Measurements from ENCODE around the gene TRIM37.
A peak's percentile ranks its signal among the peaks of the same experiment; 100 is the strongest.
"Not testable (repeated sequence)": the region's sequence is repeated elsewhere in the genome, so short reads cannot be mapped to it uniquely, and the experiment has no call there.

TRIM37 gene

DNA sequence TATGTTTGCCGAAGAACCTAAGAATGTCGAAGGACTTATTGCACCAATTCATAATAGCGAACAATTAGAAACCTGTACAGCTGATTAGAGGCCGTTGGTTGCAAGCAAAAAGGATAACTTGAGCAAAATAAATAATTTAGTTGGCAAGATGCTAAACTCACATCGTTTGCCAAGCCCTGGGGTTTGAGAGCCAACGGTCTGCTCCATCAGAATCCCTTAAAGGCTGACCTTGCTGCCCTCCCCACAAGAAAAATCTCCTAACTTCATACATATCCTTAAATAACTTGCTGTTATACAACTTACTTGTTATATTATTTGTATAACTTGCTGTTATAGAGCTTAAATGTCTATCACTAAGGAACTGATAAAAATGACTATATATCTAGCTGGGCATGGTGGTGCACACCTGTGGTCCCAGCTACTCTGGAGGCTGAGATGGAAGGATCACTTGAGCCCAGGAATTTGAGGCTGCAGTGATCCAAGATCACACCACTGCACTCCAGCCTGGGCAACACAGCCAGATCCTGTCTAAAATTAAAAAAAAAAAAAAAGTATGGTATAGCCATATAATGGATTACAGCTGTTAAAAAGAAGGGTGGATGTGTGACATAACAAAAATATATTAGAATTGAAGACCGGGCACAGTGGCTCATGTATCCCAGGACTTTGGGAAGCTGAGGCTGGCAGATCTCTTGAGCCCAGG lies 1.9 kb upstream of the TRIM37 start:
- peaks cover 4 to 21% of the 10 kb centered on the region in 2 donors for H3K4me1 ChIP-seq (ENCODE audit: control insufficient read depth in 1 of 2, insufficient read depth in 2 of 2, low read length in 2 of 2)
- no peaks in the 10 kb centered on the region for H3K36me3 ChIP-seq (ENCODE audit: control insufficient read depth in 1 of 2, insufficient read depth in 2 of 2, low read length in 2 of 2)
- no peaks in the 10 kb centered on the region for H3K27me3 ChIP-seq (ENCODE audit: low read depth, low read length)
- no peak overlapping the region for H3K4me3 ChIP-seq (ENCODE audit: low read depth in 1 of 2, low read length in 2 of 2)
- H3K27ac ChIP-seq (ENCODE audit: low read length): no peak overlapping the region
- no peaks in the 10 kb centered on the region for H3K9me3 ChIP-seq (ENCODE audit: control insufficient read depth in 1 of 2, low read length in 2 of 2)

- no peaks in the 10 kb centered on the region for H3K27me3 ChIP-seq (ENCODE audit: low read depth, low read length)
- H3K36me3 ChIP-seq (ENCODE audit: control insufficient read depth in 1 of 2, insufficient read depth in 2 of 2, low read length in 2 of 2): no peaks in the 10 kb centered on the region
These were observed 608 bp upstream of the TRIM37 start for GRCh38 chr17:59107306-59107670.

DNA sequence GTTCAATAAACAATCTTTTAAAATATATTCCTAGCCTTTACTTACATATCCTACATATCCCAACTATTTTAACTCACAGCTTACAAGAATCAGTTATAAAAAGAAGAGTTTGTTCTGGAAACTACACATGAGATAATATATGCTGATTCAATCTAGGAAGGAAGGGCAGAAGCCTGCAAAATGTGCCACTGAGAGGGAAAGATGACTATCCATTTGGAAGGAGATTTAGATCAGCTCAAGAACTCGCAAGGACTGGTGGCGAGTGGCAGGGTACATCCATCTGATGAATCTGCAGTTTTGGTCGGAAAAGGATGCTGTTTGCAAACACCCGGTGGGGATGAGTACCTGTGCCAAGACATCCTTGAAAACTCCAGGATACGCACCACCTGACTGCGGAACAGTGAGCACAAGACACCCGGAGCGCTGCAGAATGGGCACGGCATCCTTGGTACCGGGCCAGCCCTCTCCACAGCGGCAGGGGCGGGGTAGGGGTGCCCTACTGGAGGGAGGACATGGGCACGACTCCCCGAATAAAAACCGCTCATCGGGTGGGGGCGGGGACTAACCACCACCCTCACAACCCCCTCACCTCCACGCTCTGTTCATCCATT lies 723 bp downstream of the TRIM37 start:
- H3K9me3 ChIP-seq (ENCODE audit: control insufficient read depth in 1 of 2, low read length in 2 of 2): no peaks in the 10 kb centered on the region
- H3K4me3 ChIP-seq (ENCODE audit: low read depth in 1 of 2, low read length in 2 of 2): peak overlapping the region; percentile 85 to 94
- H3K27ac ChIP-seq (ENCODE audit: low read length): peak overlapping the region; percentile 80
- H3K4me1 ChIP-seq (ENCODE audit: control insufficient read depth in 1 of 2, insufficient read depth in 2 of 2, low read length in 2 of 2): peaks cover 4 to 21% of the 10 kb centered on the region in 2 donors
- H3K36me3 ChIP-seq (ENCODE audit: control insufficient read depth in 1 of 2, insufficient read depth in 2 of 2, low read length in 2 of 2): peaks cover under 1 to 4% of the 10 kb centered on the region in 2 donors
- H3K27me3 ChIP-seq (ENCODE audit: low read depth, low read length): no peaks in the 10 kb centered on the region

More at GRCh38 chr17:59107306-59107670, 608 bp upstream of the TRIM37 start:
- Histone ChIP-seq H3K27ac (ENCODE audit: low read length) (peak overlapping the region; percentile 80), H3K9me3 (ENCODE audit: control insufficient read depth in 1 of 2, low read length in 2 of 2) (no peaks in the 10 kb centered on the region), H3K4me1 (ENCODE audit: control insufficient read depth in 1 of 2, insufficient read depth in 2 of 2, low read length in 2 of 2) (peaks cover 4 to 21% of the 10 kb centered on the region in 2 donors), H3K4me3 (ENCODE audit: low read depth in 1 of 2, low read length in 2 of 2) (peak overlapping the region; percentile 85 to 94)

- peaks cover 0 to 15% of the 10 kb centered on the region in 2 donors for H3K4me1 ChIP-seq (ENCODE audit: control insufficient read depth in 1 of 2, insufficient read depth in 2 of 2, low read length in 2 of 2)
- H3K9me3 ChIP-seq (ENCODE audit: control insufficient read depth in 1 of 2, low read length in 2 of 2): no peaks in the 10 kb centered on the region
- no peak overlapping the region for H3K4me3 ChIP-seq (ENCODE audit: low read depth in 1 of 2, low read length in 2 of 2)
- no peak overlapping the region for H3K27ac ChIP-seq (ENCODE audit: low read length)
- H3K36me3 ChIP-seq (ENCODE audit: control insufficient read depth in 1 of 2, insufficient read depth in 2 of 2, low read length in 2 of 2): peaks cover 4 to 15% of the 10 kb centered on the region in 2 donors
- H3K27me3 ChIP-seq (ENCODE audit: low read depth, low read length): no peaks in the 10 kb centered on the region
These were observed 5.5 kb downstream of the TRIM37 start for GRCh38 chr17:59101178-59101577.

GRCh38 chr17:59097876-59098275 lies 8.8 kb downstream of the TRIM37 start:
- no peak overlapping the region for H3K27ac ChIP-seq (ENCODE audit: low read length)
- H3K36me3 ChIP-seq (ENCODE audit: control insufficient read depth in 1 of 2, insufficient read depth in 2 of 2, low read length in 2 of 2): peaks cover 4 to 15% of the 10 kb centered on the region in 2 donors
- no peaks in the 10 kb centered on the region for H3K9me3 ChIP-seq (ENCODE audit: control insufficient read depth in 1 of 2, low read length in 2 of 2)
- H3K4me1 ChIP-seq (ENCODE audit: control insufficient read depth in 1 of 2, insufficient read depth in 2 of 2, low read length in 2 of 2): peaks cover 0 to 11% of the 10 kb centered on the region in 2 donors
- H3K4me3 ChIP-seq (ENCODE audit: low read depth in 1 of 2, low read length in 2 of 2): no peak overlapping the region
- H3K27me3 ChIP-seq (ENCODE audit: low read depth, low read length): no peaks in the 10 kb centered on the region

DNA sequence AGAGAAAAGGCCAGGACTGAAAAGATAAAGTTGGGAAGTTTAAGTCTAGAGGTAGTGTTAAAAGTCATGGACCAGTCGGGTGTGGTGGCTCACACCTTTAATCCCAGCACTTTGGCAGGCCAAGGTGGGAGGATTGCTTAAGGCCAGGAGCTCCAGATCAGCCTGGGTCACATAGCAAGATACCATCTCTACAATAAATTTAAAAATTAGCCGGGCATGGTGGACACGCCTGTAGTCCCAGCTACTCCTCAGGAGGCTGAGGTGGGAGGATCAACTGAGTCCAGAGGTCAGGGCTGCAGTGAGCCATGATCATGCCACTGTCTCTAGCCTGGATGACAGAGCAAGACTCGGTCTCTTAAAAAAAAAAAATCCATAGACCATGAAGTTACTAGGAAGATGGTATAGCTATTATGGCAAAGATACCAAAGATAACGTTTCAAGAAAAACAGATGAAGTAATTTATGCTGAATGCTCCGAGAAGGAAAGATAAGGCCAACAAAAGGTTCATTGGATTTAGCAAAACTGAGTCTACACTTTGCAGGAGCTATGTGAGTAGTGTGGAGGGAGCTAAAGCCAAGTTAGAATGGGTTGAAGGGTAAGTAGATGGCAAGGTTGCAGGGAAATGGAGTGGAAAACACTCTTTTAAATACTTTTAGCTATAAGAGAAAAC lies 11.7 kb downstream of the TRIM37 start:
- no peaks in the 10 kb centered on the region for H3K27me3 ChIP-seq (ENCODE audit: low read depth, low read length)
- no peak overlapping the region for H3K27ac ChIP-seq (ENCODE audit: low read length)
- H3K4me3 ChIP-seq (ENCODE audit: low read depth in 1 of 2, low read length in 2 of 2): no peak overlapping the region
- no peaks in the 10 kb centered on the region for H3K9me3 ChIP-seq (ENCODE audit: control insufficient read depth in 1 of 2, low read length in 2 of 2)
- peaks cover 0 to 11% of the 10 kb centered on the region in 2 donors for H3K4me1 ChIP-seq (ENCODE audit: control insufficient read depth in 1 of 2, insufficient read depth in 2 of 2, low read length in 2 of 2)
- peaks cover 0 to 5% of the 10 kb centered on the region in 2 donors for H3K36me3 ChIP-seq (ENCODE audit: control insufficient read depth in 1 of 2, insufficient read depth in 2 of 2, low read length in 2 of 2)

- Histone ChIP-seq H3K36me3 (ENCODE audit: control insufficient read depth in 1 of 2, insufficient read depth in 2 of 2, low read length in 2 of 2) (peaks cover 0 to 9% of the 10 kb centered on the region in 2 donors), H3K4me1 (ENCODE audit: control insufficient read depth in 1 of 2, insufficient read depth in 2 of 2, low read length in 2 of 2) (peaks cover 0 to 11% of the 10 kb centered on the region in 2 donors), H3K27me3 (ENCODE audit: low read depth, low read length) (no peaks in the 10 kb centered on the region), H3K27ac (ENCODE audit: low read length) (no peak overlapping the region), H3K9me3 (ENCODE audit: control insufficient read depth in 1 of 2, low read length in 2 of 2) (no peaks in the 10 kb centered on the region), H3K4me3 (ENCODE audit: low read depth in 1 of 2, low read length in 2 of 2) (peak overlapping the region in 1 of 2 donors; percentile 35)
These were observed 12.9 kb downstream of the TRIM37 start for GRCh38 chr17:59093702-59094231.

DNA sequence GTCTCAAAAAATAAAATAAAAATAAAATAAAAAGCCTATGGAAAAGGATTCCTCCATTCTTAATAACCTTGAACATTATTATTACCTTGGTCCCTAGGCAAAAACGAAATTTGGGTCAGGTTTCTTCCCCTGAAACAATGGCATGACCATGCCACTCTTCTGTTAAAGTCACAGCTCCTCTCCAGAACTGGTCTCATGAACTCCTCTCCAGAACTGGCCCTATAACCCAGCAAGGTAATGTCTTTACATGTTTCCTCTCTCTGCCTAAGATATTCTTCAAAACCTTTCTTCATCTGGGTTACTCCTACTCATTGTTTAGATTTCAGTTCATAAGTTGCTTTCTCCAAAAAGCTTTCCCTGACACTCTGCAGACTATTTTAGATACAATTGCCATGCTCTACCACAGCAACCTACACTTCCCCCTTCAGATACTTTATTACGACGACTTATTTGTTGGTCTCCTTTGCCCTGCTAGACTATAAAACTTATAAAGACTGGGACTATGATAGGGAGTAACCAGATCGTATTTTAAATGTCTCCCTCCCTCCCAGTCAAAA lies 13.5 kb downstream of the TRIM37 start:
- no peaks in the 10 kb centered on the region for H3K27me3 ChIP-seq (ENCODE audit: low read depth, low read length)
- H3K27ac ChIP-seq (ENCODE audit: low read length): no peak overlapping the region
- peak overlapping the region in 1 of 2 donors; percentile 35 for H3K4me3 ChIP-seq (ENCODE audit: low read depth in 1 of 2, low read length in 2 of 2)
- peaks cover 0 to 11% of the 10 kb centered on the region in 2 donors for H3K4me1 ChIP-seq (ENCODE audit: control insufficient read depth in 1 of 2, insufficient read depth in 2 of 2, low read length in 2 of 2)
- no peaks in the 10 kb centered on the region for H3K9me3 ChIP-seq (ENCODE audit: control insufficient read depth in 1 of 2, low read length in 2 of 2)
- H3K36me3 ChIP-seq (ENCODE audit: control insufficient read depth in 1 of 2, insufficient read depth in 2 of 2, low read length in 2 of 2): peaks cover 0 to 9% of the 10 kb centered on the region in 2 donors

- H3K4me1 ChIP-seq (ENCODE audit: control insufficient read depth in 1 of 2, insufficient read depth in 2 of 2, low read length in 2 of 2): peaks cover 0 to 11% of the 10 kb centered on the region in 2 donors
- H3K27me3 ChIP-seq (ENCODE audit: low read depth, low read length); H3K36me3 ChIP-seq (ENCODE audit: control insufficient read depth in 1 of 2, insufficient read depth in 2 of 2, low read length in 2 of 2); H3K4me3 ChIP-seq (ENCODE audit: low read depth in 1 of 2, low read length in 2 of 2); H3K27ac ChIP-seq (ENCODE audit: low read length); H3K9me3 ChIP-seq (ENCODE audit: control insufficient read depth in 1 of 2, low read length in 2 of 2): not testable (repeated sequence)
These were observed 16.1 kb downstream of the TRIM37 start for GRCh38 chr17:59090593-59090992.

- H3K4me3 ChIP-seq (ENCODE audit: low read depth in 1 of 2, low read length in 2 of 2): no peak overlapping the region
- H3K27ac ChIP-seq (ENCODE audit: low read length): no peak overlapping the region
- peaks cover 8 to 18% of the 10 kb centered on the region in 2 donors for H3K36me3 ChIP-seq (ENCODE audit: control insufficient read depth in 1 of 2, insufficient read depth in 2 of 2, low read length in 2 of 2)
- H3K9me3 ChIP-seq (ENCODE audit: control insufficient read depth in 1 of 2, low read length in 2 of 2): no peaks in the 10 kb centered on the region
- H3K27me3 ChIP-seq (ENCODE audit: low read depth, low read length): no peaks in the 10 kb centered on the region
- no peaks in the 10 kb centered on the region for H3K4me1 ChIP-seq (ENCODE audit: control insufficient read depth in 1 of 2, insufficient read depth in 2 of 2, low read length in 2 of 2)
These were observed 22.5 kb downstream of the TRIM37 start for GRCh38 chr17:59084154-59084553.

DNA sequence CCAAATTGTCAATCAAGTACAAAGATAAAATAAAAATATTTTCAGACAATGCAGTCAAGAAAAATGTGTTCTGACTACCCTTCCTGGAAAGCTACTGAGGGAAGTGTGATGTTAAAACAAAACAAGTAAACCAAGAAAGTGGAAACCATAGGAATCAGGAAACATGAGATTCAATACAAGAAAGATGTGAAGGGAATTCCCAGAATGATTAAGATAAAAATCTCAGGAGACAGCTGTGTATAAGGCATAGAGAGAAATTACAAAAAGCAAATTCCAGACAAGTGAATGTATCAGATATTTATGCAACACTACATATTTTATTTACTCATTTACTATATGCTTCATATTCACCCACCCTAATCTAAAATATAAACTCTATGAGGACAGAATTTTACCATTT lies 32.2 kb downstream of the TRIM37 start:
- H3K4me3 ChIP-seq (ENCODE audit: low read depth in 1 of 2, low read length in 2 of 2): no peak overlapping the region

More for the DNA sequence above, 32.2 kb downstream of the TRIM37 start:
- H3K27ac ChIP-seq (ENCODE audit: low read length): no peak overlapping the region
- peaks cover 21 to 29% of the 10 kb centered on the region in 2 donors for H3K36me3 ChIP-seq (ENCODE audit: control insufficient read depth in 1 of 2, insufficient read depth in 2 of 2, low read length in 2 of 2)
- H3K4me1 ChIP-seq (ENCODE audit: control insufficient read depth in 1 of 2, insufficient read depth in 2 of 2, low read length in 2 of 2): no peaks in the 10 kb centered on the region
- H3K9me3 ChIP-seq (ENCODE audit: control insufficient read depth in 1 of 2, low read length in 2 of 2): no peaks in the 10 kb centered on the region
- H3K27me3 ChIP-seq (ENCODE audit: low read depth, low read length): no peaks in the 10 kb centered on the region
